ENCODE results near the gene FOXD1.

Gene FOXD1

GRCh38 chr5:73448463-73449136 lies at the start of gene FOXD1:
FOXD1 (minus strand) TSS chr5:73448777; CDS start chr5:73448362, 415 bp downstream.
- peaks cover 16% of the 10 kb centered on the region for H3K4me1 ChIP-seq (ENCODE audit: insufficient read depth, poor library complexity, severe bottlenecking)
- peak within 1 kb of the TSS; percentile 70 for H3K27ac ChIP-seq (ENCODE audit: poor library complexity, severe bottlenecking)
- H3K36me3 ChIP-seq (ENCODE audit: low read depth) = peaks cover 14% of the 10 kb centered on the region; the same call in 1 of the 2 replicates
- peak within 1 kb of the TSS; percentile 98 for H3K4me3 ChIP-seq (ENCODE audit: severe bottlenecking)
- H3K9me3 ChIP-seq (ENCODE audit: severe bottlenecking) = no peaks in the 10 kb centered on the region
- peak; percentile 91 for ATAC-seq (ENCODE audit: low read depth)
- peak; percentile 32 for TF ChIP-seq CTCF (IDR thresholded peaks at IDR 0.05; ENCODE audit: poor library complexity, severe bottlenecking)
- H3K27me3 ChIP-seq (ENCODE audit: insufficient read depth, poor library complexity, severe bottlenecking) = peaks cover 19% of the 10 kb centered on the region
- peak; percentile 97 for DNase-seq (ENCODE audit: low spot score)

GRCh38 chr5:73497497-73498056 lies 49.0 kb upstream of the FOXD1 start:
- peaks cover 36% of the 10 kb centered on the region for H3K36me3 ChIP-seq (ENCODE audit: low read depth)
- TF ChIP-seq CTCF (IDR thresholded peaks at IDR 0.05; ENCODE audit: poor library complexity, severe bottlenecking) = no peak
- DNase-seq (ENCODE audit: low spot score) (no peak), ATAC-seq (ENCODE audit: low read depth) (peak; percentile 1; the same call in 1 of the 3 replicates)
- peak overlapping the region; percentile 84 for H3K4me3 ChIP-seq (ENCODE audit: severe bottlenecking)
- H3K4me1 ChIP-seq (ENCODE audit: insufficient read depth, poor library complexity, severe bottlenecking) = peaks cover 26% of the 10 kb centered on the region
- H3K27ac ChIP-seq (ENCODE audit: poor library complexity, severe bottlenecking) = peak overlapping the region; percentile 85
- no peaks in the 10 kb centered on the region for H3K27me3 ChIP-seq (ENCODE audit: insufficient read depth, poor library complexity, severe bottlenecking)
- H3K9me3 ChIP-seq (ENCODE audit: severe bottlenecking) = no peaks in the 10 kb centered on the region

GRCh38 chr5:73496984-73497457 lies 48.4 kb upstream of the FOXD1 start:
- H3K27me3 ChIP-seq (ENCODE audit: insufficient read depth, poor library complexity, severe bottlenecking) = no peaks in the 10 kb centered on the region
- TF ChIP-seq CTCF (IDR thresholded peaks at IDR 0.05; ENCODE audit: poor library complexity, severe bottlenecking) = peak; percentile 81
- ATAC-seq (ENCODE audit: low read depth) (peak; percentile 19), DNase-seq (ENCODE audit: low spot score) (no peak)
- H3K4me1 ChIP-seq (ENCODE audit: insufficient read depth, poor library complexity, severe bottlenecking) = peaks cover 26% of the 10 kb centered on the region
- H3K27ac ChIP-seq (ENCODE audit: poor library complexity, severe bottlenecking) = peak overlapping the region; percentile 85
- no peaks in the 10 kb centered on the region for H3K9me3 ChIP-seq (ENCODE audit: severe bottlenecking)
- H3K4me3 ChIP-seq (ENCODE audit: severe bottlenecking) = peak overlapping the region; percentile 84
- H3K36me3 ChIP-seq (ENCODE audit: low read depth) = peaks cover 30% of the 10 kb centered on the region

- H3K4me3 ChIP-seq (ENCODE audit: severe bottlenecking) = no peak overlapping the region
- H3K4me1 ChIP-seq (ENCODE audit: insufficient read depth, poor library complexity, severe bottlenecking) = peaks cover 22% of the 10 kb centered on the region
- ATAC-seq (ENCODE audit: low read depth) (no peak), DNase-seq (ENCODE audit: low spot score) (no peak)
- H3K36me3 ChIP-seq (ENCODE audit: low read depth) = peaks cover 19% of the 10 kb centered on the region
- no peak for TF ChIP-seq CTCF (IDR thresholded peaks at IDR 0.05; ENCODE audit: poor library complexity, severe bottlenecking)
- H3K27me3 ChIP-seq (ENCODE audit: insufficient read depth, poor library complexity, severe bottlenecking) = no peaks in the 10 kb centered on the region
- no peaks in the 10 kb centered on the region for H3K9me3 ChIP-seq (ENCODE audit: severe bottlenecking)
- H3K27ac ChIP-seq (ENCODE audit: poor library complexity, severe bottlenecking) = no peak overlapping the region
These were observed 47.3 kb upstream of the FOXD1 start for GRCh38 chr5:73495772-73496335.
